Measurements from ENCODE around the gene STK31. TPM values are rescaled to one million over a fixed set of nuclear protein-coding genes. Genes with fewer than 3 reads are reported as not detected.
"Not testable (repeated sequence)": the region's sequence is repeated elsewhere in the genome, so short reads cannot be mapped to it uniquely, and the experiment has no call there.

Gene STK31
- total and polyA plus RNA-seq, 4 experiments from 2014 or later, result 0.55 to 1.1 TPM; not detected in 2

- Histone ChIP-seq H3K27me3 (ENCODE audit: insufficient read depth, low read length) (no peaks in the 10 kb centered on the region), H3K27ac (ENCODE audit: low read depth, low read length) (no peak overlapping the region), H3K4me1 (ENCODE audit: insufficient read depth, low read length) (no peaks in the 10 kb centered on the region), H3K9me3 (ENCODE audit: control insufficient read depth in 1 of 2, low read length in 2 of 2) (no peaks in the 10 kb centered on the region), H3K4me3 (ENCODE audit: low read length in 2 of 2) (no peak overlapping the region), H3K36me3 (ENCODE audit: insufficient read depth, low read length) (no peaks in the 10 kb centered on the region)
- no peak overlapping the region for H3K27ac Mint-ChIP-seq
- DNase-seq, result peak in 1 of 5 donors; percentile 4
- intact Hi-C loops (cut with micrococcal nuclease), result no loop called here
- no peaks in the 10 kb centered on the region for H3K4me1 Mint-ChIP-seq
- POLR2A ChIA-PET (ENCODE audit: partially characterized antibody), result no interaction called here
- CTCF ChIA-PET (ENCODE audit: partially characterized antibody), result no interaction called here
- no peak overlapping the region for H3K4me3 Mint-ChIP-seq
- H3K27me3 Mint-ChIP-seq, result peaks cover 0 to 6% of the 10 kb centered on the region in 2 donors
- peaks cover 0 to 23% (median 12%) of the 10 kb centered on the region in 8 donors for H3K9me3 Mint-ChIP-seq
- H3K36me3 Mint-ChIP-seq, result no peaks in the 10 kb centered on the region
These were observed 101.5 kb downstream of the STK31 start for GRCh38 chr7:23811540-23811939.

GRCh38 chr7:23828125-23828524 is 118.1 kb downstream of the STK31 start:
- intact Hi-C loops (cut with micrococcal nuclease); H3K4me3 Mint-ChIP-seq; POLR2A ChIA-PET (ENCODE audit: partially characterized antibody); H3K36me3 Mint-ChIP-seq; H3K27ac Mint-ChIP-seq; H3K4me1 Mint-ChIP-seq; CTCF ChIA-PET (ENCODE audit: partially characterized antibody); H3K9me3 ChIP-seq (ENCODE audit: control insufficient read depth in 1 of 2, low read length in 2 of 2); DNase-seq; H3K27ac ChIP-seq (ENCODE audit: low read depth, low read length); H3K27me3 ChIP-seq (ENCODE audit: insufficient read depth, low read length); H3K36me3 ChIP-seq (ENCODE audit: insufficient read depth, low read length); H3K4me3 ChIP-seq (ENCODE audit: low read length in 2 of 2); H3K4me1 ChIP-seq (ENCODE audit: insufficient read depth, low read length): not testable (repeated sequence)
- Mint-ChIP-seq H3K27me3 (peaks cover 2 to 16% of the 10 kb centered on the region in 2 donors), H3K9me3 (peaks cover 10 to 49% (median 31%) of the 10 kb centered on the region in 8 donors)

- DNase-seq; H3K27me3 ChIP-seq (ENCODE audit: insufficient read depth, low read length); intact Hi-C loops (cut with micrococcal nuclease); H3K27ac Mint-ChIP-seq; H3K9me3 ChIP-seq (ENCODE audit: control insufficient read depth in 1 of 2, low read length in 2 of 2); H3K27ac ChIP-seq (ENCODE audit: low read depth, low read length); H3K4me1 ChIP-seq (ENCODE audit: insufficient read depth, low read length); H3K4me1 Mint-ChIP-seq; H3K4me3 ChIP-seq (ENCODE audit: low read length in 2 of 2); H3K4me3 Mint-ChIP-seq; H3K36me3 ChIP-seq (ENCODE audit: insufficient read depth, low read length); POLR2A ChIA-PET (ENCODE audit: partially characterized antibody); H3K36me3 Mint-ChIP-seq; CTCF ChIA-PET (ENCODE audit: partially characterized antibody): not testable (repeated sequence)
- Mint-ChIP-seq H3K9me3 (peaks cover 17 to 70% (median 50%) of the 10 kb centered on the region in 8 donors), H3K27me3 (peaks cover 0 to 17% of the 10 kb centered on the region in 2 donors)
These were observed 122.7 kb downstream of the STK31 start for GRCh38 chr7:23832733-23833132.

GRCh38 chr7:23833405-23833804 is 123.4 kb downstream of the STK31 start:
- intact Hi-C loops (cut with micrococcal nuclease), result no loop called here
- ChIA-PET CTCF (ENCODE audit: partially characterized antibody) (no interaction called here), POLR2A (ENCODE audit: partially characterized antibody) (no interaction called here)
- Histone ChIP-seq H3K9me3 (ENCODE audit: control insufficient read depth in 1 of 2, low read length in 2 of 2) (no peaks in the 10 kb centered on the region), H3K4me3 (ENCODE audit: low read length in 2 of 2) (no peak overlapping the region), H3K27me3 (ENCODE audit: insufficient read depth, low read length) (no peaks in the 10 kb centered on the region), H3K27ac (ENCODE audit: low read depth, low read length) (no peak overlapping the region), H3K4me1 (ENCODE audit: insufficient read depth, low read length) (no peaks in the 10 kb centered on the region), H3K36me3 (ENCODE audit: insufficient read depth, low read length) (no peaks in the 10 kb centered on the region)
- no peak overlapping the region for H3K4me3 Mint-ChIP-seq
- DNase-seq, result no peak
- H3K9me3 Mint-ChIP-seq, result peaks cover 17 to 76% (median 52%) of the 10 kb centered on the region in 8 donors
- H3K4me1 Mint-ChIP-seq, result no peaks in the 10 kb centered on the region
- peaks cover 4 to 5% of the 10 kb centered on the region in 2 donors for H3K36me3 Mint-ChIP-seq
- H3K27ac Mint-ChIP-seq, result no peak overlapping the region
- peaks cover 0 to 17% of the 10 kb centered on the region in 2 donors for H3K27me3 Mint-ChIP-seq

- H3K4me3 Mint-ChIP-seq; H3K27me3 Mint-ChIP-seq; H3K4me3 ChIP-seq (ENCODE audit: low read length in 2 of 2); H3K36me3 ChIP-seq (ENCODE audit: insufficient read depth, low read length); intact Hi-C loops (cut with micrococcal nuclease); CTCF ChIA-PET (ENCODE audit: partially characterized antibody); H3K27ac ChIP-seq (ENCODE audit: low read depth, low read length); H3K27ac Mint-ChIP-seq; POLR2A ChIA-PET (ENCODE audit: partially characterized antibody); H3K36me3 Mint-ChIP-seq; H3K9me3 ChIP-seq (ENCODE audit: control insufficient read depth in 1 of 2, low read length in 2 of 2); DNase-seq; H3K4me1 Mint-ChIP-seq; H3K27me3 ChIP-seq (ENCODE audit: insufficient read depth, low read length); H3K4me1 ChIP-seq (ENCODE audit: insufficient read depth, low read length): not testable (repeated sequence)
- peaks cover 5 to 70% (median 49%) of the 10 kb centered on the region in 8 donors for H3K9me3 Mint-ChIP-seq
These were observed 134.8 kb downstream of the STK31 start for GRCh38 chr7:23844837-23845236.

- no peaks in the 10 kb centered on the region for H3K9me3 ChIP-seq (ENCODE audit: control insufficient read depth in 1 of 2, low read length in 2 of 2)
- no peak for DNase-seq
- Mint-ChIP-seq H3K4me1 (no peaks in the 10 kb centered on the region), H3K4me3 (no peak overlapping the region), H3K36me3 (peaks cover under 1 to 5% of the 10 kb centered on the region in 2 donors), H3K27me3 (peaks cover 0 to 2% of the 10 kb centered on the region in 2 donors), H3K9me3 (peaks cover 5 to 45% (median 13%) of the 10 kb centered on the region in 8 donors), H3K27ac (no peak overlapping the region)
- no peaks in the 10 kb centered on the region for H3K36me3 ChIP-seq (ENCODE audit: insufficient read depth, low read length)
- POLR2A ChIA-PET (ENCODE audit: partially characterized antibody), result no interaction called here
- H3K27me3 ChIP-seq (ENCODE audit: insufficient read depth, low read length), result no peaks in the 10 kb centered on the region
- CTCF ChIA-PET (ENCODE audit: partially characterized antibody), result no interaction called here
- H3K27ac ChIP-seq (ENCODE audit: low read depth, low read length), result no peak overlapping the region
- H3K4me3 ChIP-seq (ENCODE audit: low read length in 2 of 2), result no peak overlapping the region
- intact Hi-C loops (cut with micrococcal nuclease), result no loop called here
- H3K4me1 ChIP-seq (ENCODE audit: insufficient read depth, low read length), result no peaks in the 10 kb centered on the region
These were observed 142.1 kb downstream of the STK31 start for GRCh38 chr7:23852135-23852534.

GRCh38 chr7:23852988-23853387 is 143.0 kb downstream of the STK31 start:
- ChIA-PET POLR2A (ENCODE audit: partially characterized antibody) (no interaction called here), CTCF (ENCODE audit: partially characterized antibody) (no interaction called here)
- Histone ChIP-seq H3K27ac (ENCODE audit: low read depth, low read length) (no peak overlapping the region), H3K27me3 (ENCODE audit: insufficient read depth, low read length) (no peaks in the 10 kb centered on the region), H3K4me3 (ENCODE audit: low read length in 2 of 2) (no peak overlapping the region), H3K4me1 (ENCODE audit: insufficient read depth, low read length) (no peaks in the 10 kb centered on the region), H3K36me3 (ENCODE audit: insufficient read depth, low read length) (no peaks in the 10 kb centered on the region), H3K9me3 (ENCODE audit: control insufficient read depth in 1 of 2, low read length in 2 of 2) (no peaks in the 10 kb centered on the region)
- no peak overlapping the region for H3K27ac Mint-ChIP-seq
- no peak for DNase-seq
- H3K9me3 Mint-ChIP-seq, result peaks cover 3 to 38% (median 9%) of the 10 kb centered on the region in 8 donors
- H3K4me1 Mint-ChIP-seq, result no peaks in the 10 kb centered on the region
- H3K36me3 Mint-ChIP-seq, result peaks cover 0 to 5% of the 10 kb centered on the region in 2 donors
- H3K27me3 Mint-ChIP-seq, result no peaks in the 10 kb centered on the region
- intact Hi-C loops (cut with micrococcal nuclease), result no loop called here
- no peak overlapping the region for H3K4me3 Mint-ChIP-seq

Data from CD4-positive, alpha-beta memory T cell (primary cell).